ENCODE measurements around the gene MORN5.
A peak's percentile ranks its signal among the peaks of the same experiment; 100 is the strongest.

MORN5 gene

GRCh38 chr9:122144836-122145591 is 14.7 kb upstream of the MORN5 start:
- no peak for DNase-seq

- no peak for DNase-seq
Observed at GRCh38 chr9:122145592-122145863, 14.2 kb upstream of the MORN5 start.

- DNase-seq, result no peak
Observed at GRCh38 chr9:122151267-122151828, 8.4 kb upstream of the MORN5 start.

GRCh38 chr9:122155796-122156195 is 3.9 kb upstream of the MORN5 start:
- no peak for DNase-seq

- DNase-seq, result peak; percentile 27
Observed at GRCh38 chr9:122158202-122158601, 1.5 kb upstream of the MORN5 start.

GRCh38 chr9:122159925-122160246 is 178 bp downstream of the MORN5 start:
- no peak for DNase-seq

GRCh38 chr9:122162415-122162814 is 2.7 kb downstream of the MORN5 start:
- DNase-seq, result no peak

- no peak for DNase-seq
Observed at GRCh38 chr9:122164286-122164685, 4.6 kb downstream of the MORN5 start.

- no peak for DNase-seq
Observed at GRCh38 chr9:122168356-122168755, 8.6 kb downstream of the MORN5 start.

GRCh38 chr9:122172131-122172530 is 12.4 kb downstream of the MORN5 start:
- no peak for DNase-seq

GRCh38 chr9:122173670-122174069 is 14.0 kb downstream of the MORN5 start:
- DNase-seq, result no peak

- no peak for DNase-seq
Observed at GRCh38 chr9:122176916-122177315, 17.2 kb downstream of the MORN5 start.

- DNase-seq, result no peak
Observed at GRCh38 chr9:122179054-122179689, 19.5 kb downstream of the MORN5 start.

- DNase-seq, result no peak
Observed at GRCh38 chr9:122179690-122180074, 20.0 kb downstream of the MORN5 start.

GRCh38 chr9:122180633-122181032 is 20.9 kb downstream of the MORN5 start:
- DNase-seq, result no peak

- no peak for DNase-seq
Observed at GRCh38 chr9:122183501-122183900, 23.8 kb downstream of the MORN5 start.

GRCh38 chr9:122184551-122184950 is 24.8 kb downstream of the MORN5 start:
- no peak for DNase-seq

GRCh38 chr9:122186301-122186700 is 26.6 kb downstream of the MORN5 start:
- DNase-seq, result no peak

GRCh38 chr9:122186777-122187470 is 27.2 kb downstream of the MORN5 start:
- no peak for DNase-seq

- DNase-seq, result no peak
Observed at GRCh38 chr9:122188369-122188768, 28.7 kb downstream of the MORN5 start.

- DNase-seq, result no peak
Observed at GRCh38 chr9:122190597-122191381, 31.1 kb downstream of the MORN5 start.

GRCh38 chr9:122191584-122191983 is 31.9 kb downstream of the MORN5 start:
- DNase-seq, result no peak

GRCh38 chr9:122192261-122192875 is 32.7 kb downstream of the MORN5 start:
- no peak for DNase-seq

Measured in GDM1 (cell line).